DOHH2 (cell line): ENCODE results near the gene SLC66A2.

Experiments
- EZH2phosphoT487 ChIP-seq: fragments of 200-600 bp; sonication (generic); IDR thresholded peaks from 2 replicates; pipeline ENCODE4 v1.6.1; 2017; ENCODE audit warnings: borderline replicate concordance, mild to moderate bottlenecking, antibody characterized with exemption, low read length, moderate library complexity, mixed read lengths
- TF ChIP-seq, protein P1 (sequence below): fragments of 200-600 bp; sonication (generic); IDR thresholded peaks from one replicate; pipeline ENCODE4 v1.5.1; 2014; ENCODE audit warnings: antibody characterized with exemption, mild to moderate bottlenecking, low read depth, low read length; ENCODE audit not compliant: poor library complexity, severe bottlenecking

DNA sequence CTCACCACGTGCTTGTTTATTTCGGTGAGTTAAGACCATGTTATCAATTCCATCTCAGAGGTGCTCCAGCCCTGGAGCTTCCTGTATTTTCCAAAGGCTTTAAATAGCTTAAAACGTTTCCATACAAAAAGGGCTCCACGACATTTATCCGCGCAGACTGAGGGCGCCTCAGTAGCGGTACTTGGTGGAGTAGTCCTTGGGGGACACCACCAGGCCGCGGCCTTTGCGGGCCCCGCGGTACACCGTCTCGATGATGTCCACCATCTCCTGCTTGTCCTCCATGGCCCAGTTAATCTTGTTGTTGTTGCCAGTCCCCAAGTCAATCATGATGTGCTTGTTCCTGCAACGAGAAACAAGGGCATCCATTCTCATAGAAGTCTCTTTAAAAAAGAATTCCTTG, 22.1 kb upstream of the SLC66A2 start:
- TF ChIP-seq, protein P1, sequence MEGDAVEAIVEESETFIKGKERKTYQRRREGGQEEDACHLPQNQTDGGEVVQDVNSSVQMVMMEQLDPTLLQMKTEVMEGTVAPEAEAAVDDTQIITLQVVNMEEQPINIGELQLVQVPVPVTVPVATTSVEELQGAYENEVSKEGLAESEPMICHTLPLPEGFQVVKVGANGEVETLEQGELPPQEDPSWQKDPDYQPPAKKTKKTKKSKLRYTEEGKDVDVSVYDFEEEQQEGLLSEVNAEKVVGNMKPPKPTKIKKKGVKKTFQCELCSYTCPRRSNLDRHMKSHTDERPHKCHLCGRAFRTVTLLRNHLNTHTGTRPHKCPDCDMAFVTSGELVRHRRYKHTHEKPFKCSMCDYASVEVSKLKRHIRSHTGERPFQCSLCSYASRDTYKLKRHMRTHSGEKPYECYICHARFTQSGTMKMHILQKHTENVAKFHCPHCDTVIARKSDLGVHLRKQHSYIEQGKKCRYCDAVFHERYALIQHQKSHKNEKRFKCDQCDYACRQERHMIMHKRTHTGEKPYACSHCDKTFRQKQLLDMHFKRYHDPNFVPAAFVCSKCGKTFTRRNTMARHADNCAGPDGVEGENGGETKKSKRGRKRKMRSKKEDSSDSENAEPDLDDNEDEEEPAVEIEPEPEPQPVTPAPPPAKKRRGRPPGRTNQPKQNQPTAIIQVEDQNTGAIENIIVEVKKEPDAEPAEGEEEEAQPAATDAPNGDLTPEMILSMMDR = no peak
- TF ChIP-seq EZH2phosphoT487 = no peak
